Lower leg skin (tissue), 3 donors: ENCODE results near the gene C6orf163.

Experiments used
- CTCF ChIP-seq, 3 donors: fragments of 450-650 bp; IDR thresholded peaks; one replicate each; pipeline ENCODE4 v1.5.1; 2016; ENCODE audit warnings: antibody characterized with exemption in 3 of 3, mild to moderate bottlenecking in 3 of 3, moderate library complexity in 2 of 3
- POLR2A ChIP-seq, 2 donors: fragments of 450-650 bp; IDR thresholded peaks; one replicate each; pipeline ENCODE4 v1.6.1; 2016 to 2017; ENCODE audit warnings: antibody characterized with exemption in 2 of 2, mild to moderate bottlenecking in 1 of 2, moderate library complexity in 1 of 2

GRCh38 chr6:87333033-87333432, 11.6 kb upstream of the C6orf163 start:
- TF ChIP-seq CTCF (IDR thresholded peaks at IDR 0.05) = no peak
- TF ChIP-seq POLR2A (IDR thresholded peaks at IDR 0.05) = no peak
